Measurements from ENCODE around the gene SPATS2L. TPM values are rescaled to one million over a fixed set of nuclear protein-coding genes. Genes with fewer than 3 reads are reported as not detected.

Gene SPATS2L
- total RNA-seq, 2 donors from 2014 or later, result 77.4 to 88.7 TPM

DNA sequence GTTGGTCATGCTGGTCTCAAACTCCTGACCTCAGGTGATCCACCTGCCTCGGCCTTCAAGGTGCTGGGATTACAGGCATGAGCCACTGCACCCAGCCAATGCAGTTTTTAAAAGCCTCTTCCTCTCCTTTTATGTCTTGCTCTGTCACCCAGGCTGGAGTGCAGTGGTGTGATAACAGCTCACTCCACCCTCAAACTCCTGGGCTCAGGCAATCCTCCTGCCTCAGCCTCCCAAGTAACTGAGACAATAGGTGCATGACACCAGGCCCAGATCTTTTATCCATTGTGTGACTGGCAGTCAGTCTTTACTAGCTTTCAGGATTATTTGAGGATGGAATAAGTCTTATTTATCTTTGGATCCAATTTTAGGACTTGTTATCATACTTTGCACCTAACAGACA lies 190.2 kb downstream of the SPATS2L start:
- no peak overlapping the region for H3K4me3 ChIP-seq
- no peaks in the 10 kb centered on the region for H3K9me3 ChIP-seq
- no peaks in the 10 kb centered on the region for H3K36me3 ChIP-seq
- intact Hi-C loops (cut with DNase I), result no loop called here
- no peak for TF ChIP-seq POLR2A (IDR thresholded peaks at IDR 0.05)
- no peaks in the 10 kb centered on the region for H3K4me1 ChIP-seq (replicated peaks)
- no peak overlapping the region for H3K27ac ChIP-seq
- no peaks in the 10 kb centered on the region for H3K27me3 ChIP-seq (replicated peaks; ENCODE audit: insufficient read depth)
- DNase-seq (ENCODE audit: low spot score), result no peak
- WGBS, result 95% methylated on average over 1 of the region's 1 CpG

DNA sequence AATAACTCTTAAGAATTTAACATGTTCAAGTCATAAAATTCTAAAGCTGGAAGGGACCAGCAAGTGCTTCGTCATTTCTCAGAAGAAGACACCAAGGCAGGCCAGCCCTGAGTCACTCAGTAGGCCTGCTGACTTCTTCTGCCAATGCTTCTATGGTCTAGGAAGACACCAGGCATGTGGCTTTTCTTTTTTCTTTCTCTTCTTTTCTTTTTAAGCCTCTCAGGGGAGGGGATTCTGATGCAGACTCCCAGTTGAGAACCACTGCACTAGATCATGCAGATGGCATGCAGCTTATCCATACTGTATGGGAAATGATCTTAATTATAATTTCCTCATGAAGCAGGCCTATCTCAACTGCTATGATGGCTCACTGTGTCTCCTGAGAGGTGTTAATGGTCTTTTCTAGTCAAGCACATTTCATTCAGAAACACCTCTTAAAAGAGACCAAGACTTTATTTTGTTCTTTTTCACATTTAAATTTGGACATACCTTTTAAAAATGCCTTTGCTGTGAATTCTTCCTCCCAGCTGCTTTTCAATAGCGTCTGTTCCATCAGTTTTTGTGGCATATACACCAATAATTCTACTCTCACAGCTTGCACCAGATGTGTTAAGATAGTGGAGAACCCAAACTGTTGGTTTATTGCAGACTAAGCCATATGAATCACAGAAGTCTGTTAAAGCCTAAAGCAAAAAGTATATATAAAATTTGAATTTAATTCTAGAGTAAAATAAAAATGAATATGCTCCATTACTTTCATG lies 192.1 kb downstream of the SPATS2L start:
- Histone ChIP-seq H3K9me3 (no peaks in the 10 kb centered on the region), H3K4me1 (replicated peaks) (no peaks in the 10 kb centered on the region), H3K27me3 (replicated peaks; ENCODE audit: insufficient read depth) (no peaks in the 10 kb centered on the region), H3K36me3 (no peaks in the 10 kb centered on the region), H3K4me3 (no peak overlapping the region), H3K27ac (no peak overlapping the region)
- TF ChIP-seq, protein P1, sequence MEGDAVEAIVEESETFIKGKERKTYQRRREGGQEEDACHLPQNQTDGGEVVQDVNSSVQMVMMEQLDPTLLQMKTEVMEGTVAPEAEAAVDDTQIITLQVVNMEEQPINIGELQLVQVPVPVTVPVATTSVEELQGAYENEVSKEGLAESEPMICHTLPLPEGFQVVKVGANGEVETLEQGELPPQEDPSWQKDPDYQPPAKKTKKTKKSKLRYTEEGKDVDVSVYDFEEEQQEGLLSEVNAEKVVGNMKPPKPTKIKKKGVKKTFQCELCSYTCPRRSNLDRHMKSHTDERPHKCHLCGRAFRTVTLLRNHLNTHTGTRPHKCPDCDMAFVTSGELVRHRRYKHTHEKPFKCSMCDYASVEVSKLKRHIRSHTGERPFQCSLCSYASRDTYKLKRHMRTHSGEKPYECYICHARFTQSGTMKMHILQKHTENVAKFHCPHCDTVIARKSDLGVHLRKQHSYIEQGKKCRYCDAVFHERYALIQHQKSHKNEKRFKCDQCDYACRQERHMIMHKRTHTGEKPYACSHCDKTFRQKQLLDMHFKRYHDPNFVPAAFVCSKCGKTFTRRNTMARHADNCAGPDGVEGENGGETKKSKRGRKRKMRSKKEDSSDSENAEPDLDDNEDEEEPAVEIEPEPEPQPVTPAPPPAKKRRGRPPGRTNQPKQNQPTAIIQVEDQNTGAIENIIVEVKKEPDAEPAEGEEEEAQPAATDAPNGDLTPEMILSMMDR (IDR thresholded peaks at IDR 0.05), result no peak
- TF ChIP-seq POLR2A (IDR thresholded peaks at IDR 0.05) (no peak), POLR2AphosphoS5 (IDR thresholded peaks at IDR 0.05) (no peak)
- intact Hi-C loops (cut with DNase I), result no loop called here
- 86% methylated on average over 2 of the region's 2 CpGs for WGBS
- no peak for DNase-seq (ENCODE audit: low spot score)

DNA sequence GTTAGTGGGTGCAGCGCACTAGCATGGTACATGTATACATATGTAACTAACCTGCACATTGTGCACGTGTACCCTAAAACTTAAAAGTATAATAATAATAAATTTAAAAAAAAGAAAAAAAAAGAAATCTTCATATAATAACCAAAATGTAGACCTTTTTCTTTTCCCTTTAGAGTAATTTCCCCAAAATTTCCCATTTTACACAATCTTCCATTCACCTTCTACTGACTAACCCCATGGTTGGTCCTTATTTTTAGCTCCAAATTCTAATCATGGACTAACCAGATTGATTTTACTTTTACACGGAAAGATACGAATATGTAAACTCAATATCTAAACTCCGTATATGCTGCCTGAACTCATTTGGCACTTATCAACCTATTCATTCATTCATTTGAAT lies 195.7 kb downstream of the SPATS2L start:
- H3K36me3 ChIP-seq, result no peaks in the 10 kb centered on the region

DNA sequence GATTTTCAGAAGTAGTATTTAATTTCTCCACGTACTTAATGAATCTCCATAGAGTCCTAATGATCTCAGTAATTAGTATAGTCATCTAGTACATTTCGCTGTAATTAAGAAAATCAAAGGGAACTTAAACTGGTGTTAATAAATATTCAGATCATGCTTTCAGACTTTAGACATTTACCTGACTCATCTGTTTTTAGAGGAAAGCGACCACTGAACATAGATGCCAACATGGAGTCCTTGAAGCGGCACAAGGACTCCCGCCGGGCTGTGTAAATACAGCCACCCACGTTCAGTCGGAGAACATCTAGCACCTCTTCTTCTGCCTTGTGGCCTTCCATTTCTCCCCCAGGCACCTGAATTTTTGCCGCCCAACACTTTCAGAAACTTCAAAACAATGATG lies 200.2 kb downstream of the SPATS2L start:
- WGBS, result 70% methylated on average over 9 of the region's 9 CpGs

More for the DNA sequence above, 195.7 kb downstream of the SPATS2L start:
- intact Hi-C loops (cut with DNase I), result no loop called here
- WGBS, result 95% methylated on average over 5 of the region's 5 CpGs
- H3K27me3 ChIP-seq (replicated peaks; ENCODE audit: insufficient read depth), result no peaks in the 10 kb centered on the region
- H3K9me3 ChIP-seq, result no peaks in the 10 kb centered on the region
- H3K27ac ChIP-seq, result no peak overlapping the region
- TF ChIP-seq POLR2AphosphoS5 (IDR thresholded peaks at IDR 0.05) (no peak), POLR2A (IDR thresholded peaks at IDR 0.05) (no peak)
- TF ChIP-seq, protein P1 (IDR thresholded peaks at IDR 0.05), result no peak
- no peak overlapping the region for H3K4me3 ChIP-seq
- DNase-seq (ENCODE audit: low spot score), result no peak
- H3K4me1 ChIP-seq (replicated peaks), result no peaks in the 10 kb centered on the region

DNA sequence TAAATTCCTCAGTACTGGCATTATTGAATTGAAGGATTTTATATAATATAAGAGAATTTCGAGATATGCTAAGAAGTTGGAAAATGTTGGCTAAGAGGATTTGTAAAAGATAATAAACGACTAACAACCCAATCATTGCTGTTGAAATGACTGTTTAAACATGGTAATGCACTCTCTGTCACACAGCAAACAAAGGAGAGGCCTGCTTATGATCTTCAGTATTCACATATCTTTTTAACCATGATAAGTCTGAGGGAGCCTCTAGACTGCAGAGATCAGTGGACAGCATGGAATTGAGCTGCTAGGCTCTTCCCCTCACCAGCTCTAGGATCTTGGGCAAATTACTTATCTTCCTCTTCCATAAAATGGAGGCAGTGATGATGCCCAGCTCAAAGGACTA lies 200.7 kb downstream of the SPATS2L start:
- DNase-seq (ENCODE audit: low spot score), result no peak
- Histone ChIP-seq H3K27me3 (replicated peaks; ENCODE audit: insufficient read depth) (no peaks in the 10 kb centered on the region), H3K27ac (no peak overlapping the region), H3K4me1 (replicated peaks) (no peaks in the 10 kb centered on the region), H3K36me3 (no peaks in the 10 kb centered on the region), H3K9me3 (no peaks in the 10 kb centered on the region), H3K4me3 (no peak overlapping the region)
- intact Hi-C loops (cut with DNase I), result no loop called here
- TF ChIP-seq, protein P1 (IDR thresholded peaks at IDR 0.05), result no peak
- no peak for TF ChIP-seq POLR2AphosphoS5 (IDR thresholded peaks at IDR 0.05)
- no peak for TF ChIP-seq POLR2A (IDR thresholded peaks at IDR 0.05)
- 52% methylated on average over 2 of the region's 2 CpGs for WGBS

More for the DNA sequence above, 200.2 kb downstream of the SPATS2L start:
- Histone ChIP-seq H3K36me3 (no peaks in the 10 kb centered on the region), H3K4me3 (no peak overlapping the region), H3K27me3 (replicated peaks; ENCODE audit: insufficient read depth) (no peaks in the 10 kb centered on the region), H3K9me3 (no peaks in the 10 kb centered on the region), H3K4me1 (replicated peaks) (no peaks in the 10 kb centered on the region), H3K27ac (no peak overlapping the region)
- no peak for DNase-seq (ENCODE audit: low spot score)
- intact Hi-C loops (cut with DNase I), result no loop called here
- no peak for TF ChIP-seq POLR2AphosphoS5 (IDR thresholded peaks at IDR 0.05)

DNA sequence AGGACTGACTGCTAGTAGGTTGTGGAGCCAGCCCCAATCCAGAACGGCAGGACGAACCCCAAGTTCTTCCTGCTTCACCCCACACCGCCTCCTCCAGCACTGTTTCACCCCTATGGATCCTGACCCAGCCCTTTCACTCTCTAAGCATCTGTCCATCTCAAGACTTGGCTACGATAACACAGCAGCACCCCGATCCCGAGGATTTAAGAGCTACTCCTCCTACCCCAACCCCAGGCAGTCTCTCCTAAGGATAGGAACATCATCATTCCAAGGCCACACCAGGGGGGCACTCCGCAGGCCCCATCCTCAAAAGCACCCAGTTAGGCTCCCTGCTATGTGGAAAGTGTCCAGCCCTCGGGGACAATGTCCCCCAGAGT lies 202.7 kb downstream of the SPATS2L start:
- intact Hi-C loops (cut with DNase I), result no loop called here
- TF ChIP-seq, protein P1 (IDR thresholded peaks at IDR 0.05), result no peak
- no peak for TF ChIP-seq POLR2AphosphoS5 (IDR thresholded peaks at IDR 0.05)
- TF ChIP-seq POLR2A (IDR thresholded peaks at IDR 0.05), result no peak
- Histone ChIP-seq H3K4me3 (peak overlapping the region; percentile 70 to 83), H3K27me3 (replicated peaks; ENCODE audit: insufficient read depth) (no peaks in the 10 kb centered on the region), H3K36me3 (no peaks in the 10 kb centered on the region), H3K9me3 (no peaks in the 10 kb centered on the region), H3K4me1 (replicated peaks) (no peaks in the 10 kb centered on the region), H3K27ac (peak overlapping the region; percentile 75 to 79)
- WGBS, result 22% methylated on average over 8 of the region's 8 CpGs
- DNase-seq (ENCODE audit: low spot score), result no peak

All from prostate gland (tissue), 2 donors.